Frontal cortex (tissue), 4 donors: Measurements from ENCODE around the gene MAPRE3. TPM values are rescaled to one million over a fixed set of nuclear protein-coding genes. Genes with fewer than 3 reads are reported as not detected.

Source experiments
- DNase-seq, 2 donors: peaks; one replicate each; pipeline ENCODE4 v3.0.0; 2012; ENCODE audit warnings: low spot score in 2 of 2
- FAIRE-seq: peaks from 2 replicates; lab custom pipeline; 2012; peaks lifted over from hg19 to GRCh38; lab: Jason Lieb, UNC
- total RNA-seq: library from RNA; depleted of rRNA; stranded (reverse); fragments of >200 nt; gene quantifications from one replicate; pipeline ENCODE4 v1.2.3, GENCODE V29; 2014
- donor health status: control.
- donor health status: control.
- donor health status: control.

MAPRE3 gene
- total RNA-seq, 1 donor from 2014 or later: 13.9 TPM

DNA sequence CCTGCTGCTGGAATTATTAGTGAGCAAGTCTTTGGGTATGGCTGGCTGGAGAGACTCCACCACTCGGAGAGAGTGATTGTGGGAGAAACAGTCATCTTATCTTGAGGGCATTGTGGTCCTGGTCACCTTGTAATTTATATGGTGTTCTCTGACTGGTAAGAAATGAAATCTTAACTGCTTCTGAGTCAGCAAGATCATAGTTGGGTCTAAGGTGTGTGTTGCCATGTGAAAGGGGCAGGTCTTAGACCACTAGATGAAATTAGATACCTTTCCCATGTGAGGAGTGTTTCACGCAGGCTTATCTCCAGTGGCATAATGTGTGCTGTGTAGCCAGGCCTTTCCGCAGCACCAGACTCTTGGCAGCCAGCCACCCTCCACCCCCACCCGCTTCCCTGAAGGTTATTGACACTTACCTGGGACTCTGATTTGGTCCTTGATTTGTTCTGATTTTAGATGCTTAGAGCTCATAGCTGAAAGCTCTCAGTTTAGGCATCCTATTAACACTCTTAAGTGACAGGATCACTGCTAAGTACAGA is 7.7 kb downstream of the MAPRE3 start:
- no peak for FAIRE-seq
- DNase-seq: no peak

DNA sequence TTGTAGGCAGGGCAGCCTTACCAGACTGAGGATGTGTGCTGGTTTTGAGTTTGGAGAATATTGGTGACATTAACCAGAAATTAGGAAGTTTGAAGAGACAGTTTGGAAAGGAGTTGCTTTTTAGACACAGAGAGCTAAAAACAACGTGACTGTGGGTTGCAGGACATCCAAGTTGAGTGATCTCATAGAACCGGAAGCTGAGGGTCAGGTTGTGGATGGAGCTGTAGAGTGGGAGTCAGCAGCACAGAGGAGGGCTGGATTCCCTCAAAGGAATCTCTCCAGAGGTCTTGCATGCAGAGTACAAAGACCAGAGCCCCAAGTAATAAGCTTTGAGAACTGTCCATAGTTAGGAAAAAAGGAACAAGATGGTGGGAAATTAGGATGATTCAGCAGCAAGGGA is 9.3 kb downstream of the MAPRE3 start:
- no peak for DNase-seq
- FAIRE-seq: no peak

GRCh38 chr2:26980971-26981370 is 10.5 kb downstream of the MAPRE3 start:
- DNase-seq (no peak), FAIRE-seq (no peak)

- FAIRE-seq (no peak), DNase-seq (no peak)
Observed at GRCh38 chr2:26982102-26982742, 11.8 kb downstream of the MAPRE3 start.

DNA sequence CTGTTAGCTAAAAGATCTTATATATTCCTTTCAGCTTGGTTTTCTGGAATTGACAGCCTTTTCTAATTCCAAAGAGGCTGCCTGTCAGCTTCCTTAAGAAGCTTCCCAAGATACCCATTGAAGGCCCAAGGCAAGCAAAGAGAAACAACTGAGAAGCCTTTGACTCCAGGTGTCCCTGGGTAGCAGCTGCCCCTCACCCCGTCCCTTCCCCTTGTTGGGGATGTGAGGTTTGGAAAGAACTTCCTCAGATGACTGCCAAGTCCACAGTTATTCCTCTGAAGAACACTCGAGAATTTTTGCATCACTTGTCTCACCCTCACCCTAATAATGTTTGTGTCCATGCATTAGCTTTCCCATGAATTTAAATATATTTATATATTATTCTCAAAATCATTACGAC is 13.3 kb downstream of the MAPRE3 start:
- no peak for FAIRE-seq
- no peak for DNase-seq

- FAIRE-seq: no peak
- DNase-seq: no peak
Observed at GRCh38 chr2:26985807-26986206, 15.4 kb downstream of the MAPRE3 start.

GRCh38 chr2:26986576-26986975 is 16.1 kb downstream of the MAPRE3 start:
- no peak for DNase-seq
- no peak for FAIRE-seq

DNA sequence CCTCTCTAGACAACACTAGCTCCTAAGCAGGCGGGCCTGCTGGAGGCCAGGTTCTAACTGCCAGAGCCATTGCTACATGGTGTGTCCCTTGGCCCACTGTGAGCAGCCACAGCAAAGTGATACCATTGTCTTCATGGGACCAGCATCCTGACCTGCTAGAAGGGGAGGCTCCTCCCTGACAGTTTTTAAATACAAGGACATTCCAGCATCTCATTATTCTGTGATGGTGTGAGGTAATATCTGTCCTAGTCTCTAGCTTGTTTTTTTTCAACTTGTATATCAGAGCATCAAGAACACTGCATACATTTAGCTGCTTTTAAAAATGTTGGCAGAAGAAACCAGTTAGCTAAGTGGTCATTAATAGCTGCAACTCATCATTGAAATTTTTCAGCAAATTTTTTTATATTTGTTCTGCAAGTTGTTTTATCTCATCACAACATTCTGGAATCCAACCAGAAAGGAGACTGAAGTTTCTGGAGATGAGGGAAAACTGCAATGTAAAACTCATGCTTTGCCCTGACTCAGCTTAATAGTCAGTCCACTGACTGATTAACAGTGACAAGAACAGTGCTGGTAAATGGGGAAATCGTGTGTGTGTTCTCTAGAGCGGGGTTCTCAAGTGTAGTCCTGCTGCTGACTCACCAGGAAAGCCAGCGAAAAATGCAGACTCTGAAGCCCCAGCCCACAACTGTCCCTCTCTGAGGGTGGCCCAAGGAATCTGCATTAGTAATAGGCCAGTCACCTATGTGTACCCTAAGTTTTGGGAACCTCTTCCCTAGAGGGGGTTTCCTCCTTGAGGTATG is 17.8 kb downstream of the MAPRE3 start:
- no peak for FAIRE-seq
- DNase-seq: no peak

- FAIRE-seq (no peak), DNase-seq (no peak)
Observed at GRCh38 chr2:26989156-26989555, 18.7 kb downstream of the MAPRE3 start.

GRCh38 chr2:26991717-26992116 is 21.3 kb downstream of the MAPRE3 start:
- DNase-seq (no peak), FAIRE-seq (no peak)

DNA sequence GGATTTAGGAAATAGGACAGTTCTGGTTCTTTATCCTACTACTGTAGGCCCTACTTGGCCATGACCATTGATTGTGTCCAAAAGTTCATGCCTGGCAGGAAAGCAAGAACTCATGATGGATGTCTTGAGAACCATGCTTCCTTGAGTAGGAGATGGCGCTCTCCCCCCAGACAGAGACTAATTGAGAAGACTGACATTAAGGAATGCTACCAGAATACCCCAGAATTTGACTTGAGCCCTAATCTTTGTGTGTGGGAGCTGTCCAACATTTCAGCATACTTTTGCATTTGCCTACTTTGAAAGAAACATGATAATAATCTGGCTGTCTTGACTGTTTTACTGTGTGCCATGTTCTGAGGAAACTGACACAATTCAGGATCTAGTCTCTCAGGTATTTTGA is 23.3 kb downstream of the MAPRE3 start:
- DNase-seq (no peak), FAIRE-seq (no peak)

GRCh38 chr2:26994983-26995382 is 24.5 kb downstream of the MAPRE3 start:
- DNase-seq: no peak
- no peak for FAIRE-seq

GRCh38 chr2:26997394-26997793 is 27.0 kb downstream of the MAPRE3 start:
- FAIRE-seq (no peak), DNase-seq (no peak)

DNA sequence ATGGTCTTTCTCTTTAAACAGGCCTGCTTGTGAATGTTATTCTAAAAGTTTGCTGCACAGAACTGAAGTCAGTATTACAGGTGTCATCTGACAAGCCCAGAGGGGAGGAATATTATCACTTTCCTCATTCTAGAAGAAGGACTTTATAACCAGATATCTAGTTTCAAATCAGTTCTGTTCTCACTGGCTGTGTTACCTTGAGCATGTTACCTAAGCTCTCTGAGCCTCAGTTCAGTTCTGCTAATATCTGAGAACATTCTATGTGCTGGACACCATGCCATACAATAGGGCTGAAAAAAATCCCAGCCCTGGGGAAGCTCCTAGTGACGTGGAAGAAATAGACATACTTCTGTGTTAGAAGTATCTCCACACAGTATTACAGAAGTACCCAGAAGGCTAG is 27.9 kb downstream of the MAPRE3 start:
- FAIRE-seq: no peak

DNA sequence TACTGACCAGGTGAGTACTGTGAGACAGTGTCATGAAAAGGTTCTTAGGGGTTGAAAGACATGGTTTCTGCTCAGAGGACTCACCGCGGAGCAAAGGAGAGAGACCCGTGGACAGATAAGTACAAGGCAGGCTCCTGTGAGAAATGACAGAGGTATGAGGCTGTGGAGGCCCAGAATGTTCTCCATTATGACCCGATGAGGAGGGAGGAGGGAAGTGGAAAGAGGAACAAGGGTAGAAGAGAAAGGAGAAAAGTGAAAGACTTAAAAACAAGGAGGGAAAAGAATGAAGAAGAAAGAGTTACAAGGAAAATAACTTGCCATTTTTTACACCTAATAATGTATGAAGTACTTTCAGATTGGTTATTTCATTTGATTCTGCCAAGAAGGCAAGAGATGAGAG is 29.8 kb downstream of the MAPRE3 start:
- FAIRE-seq: no peak
- DNase-seq: no peak

More for the DNA sequence above, 27.9 kb downstream of the MAPRE3 start:
- no peak for DNase-seq

GRCh38 chr2:27000995-27001394 is 30.6 kb downstream of the MAPRE3 start:
- DNase-seq (no peak), FAIRE-seq (no peak)

- FAIRE-seq (no peak), DNase-seq (no peak)
Observed at GRCh38 chr2:27001950-27002349, 31.5 kb downstream of the MAPRE3 start.

- DNase-seq: no peak
- no peak for FAIRE-seq
Observed at GRCh38 chr2:27003007-27003406, 32.6 kb downstream of the MAPRE3 start.

GRCh38 chr2:27003857-27004256 is 33.4 kb downstream of the MAPRE3 start:
- FAIRE-seq: no peak
- DNase-seq: no peak

DNA sequence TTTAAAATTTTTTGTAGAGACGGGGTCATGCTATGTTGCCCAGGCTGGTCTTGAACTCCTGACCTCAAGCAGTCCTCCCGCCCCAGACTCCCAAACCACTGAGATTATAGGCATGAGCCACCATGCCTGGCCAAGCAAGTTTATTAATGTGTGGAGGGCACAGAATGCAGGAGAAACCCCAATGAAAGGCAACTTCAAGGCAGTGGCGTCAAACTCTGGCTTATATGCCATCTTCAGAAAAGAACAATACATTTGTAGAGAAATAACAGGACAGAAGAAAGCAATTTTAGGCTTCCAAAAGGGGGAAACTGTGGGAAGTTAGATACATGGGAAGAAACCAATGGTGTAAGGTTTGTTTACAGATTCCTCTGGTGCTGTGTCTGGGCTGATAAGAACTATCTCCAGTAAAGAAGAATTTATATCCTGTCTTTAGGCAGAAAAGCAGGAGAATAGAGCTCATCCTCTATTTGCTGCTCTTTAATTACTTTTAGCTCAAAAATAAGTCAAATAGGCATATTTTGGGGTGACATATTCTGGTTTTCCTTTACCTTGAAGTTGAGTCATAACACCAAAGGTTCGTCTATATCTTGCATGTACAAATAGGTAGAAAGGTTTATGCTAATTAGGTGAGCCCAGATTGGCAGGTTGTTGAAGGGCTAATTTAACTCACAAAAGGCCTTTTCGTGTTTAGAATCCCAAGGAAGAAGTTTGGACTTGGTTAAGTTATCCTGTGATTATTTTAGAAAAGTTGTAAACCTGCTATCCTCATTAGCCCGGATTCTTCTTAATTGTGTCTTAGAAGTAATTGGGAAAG is 36.4 kb downstream of the MAPRE3 start:
- DNase-seq: no peak
- FAIRE-seq: no peak
